HEK293T (cell line): Measurements from ENCODE around the gene NUDC.

ENCODE experiments used
- CTCF ChIA-PET: fragments of 350-600 bp; formaldehyde crosslinking; extraction: SDS; loops from one replicate; lab custom pipeline; 2021; ENCODE audit warnings: antibody characterized with exemption, inconsistent platforms; lab: Yijun Ruan, JAX
- POLR2A ChIA-PET: fragments of 350-600 bp; formaldehyde crosslinking; extraction: SDS; loops from one replicate; lab custom pipeline; 2020; ENCODE audit warnings: antibody characterized with exemption, inconsistent platforms; lab: Yijun Ruan, JAX
- DNase-seq: peaks from one replicate; pipeline ENCODE4 v3.0.0; 2012; ENCODE audit warnings: mixed read lengths; ENCODE audit errors: extremely low spot score
- ARNT ChIP-seq: fragments of 450-650 bp; IDR thresholded peaks from 2 replicates; pipeline ENCODE4 v1.6.1; 2017; ENCODE audit warnings: mild to moderate bottlenecking
- BHLHE40 ChIP-seq: fragments of 450-650 bp; IDR thresholded peaks from 2 replicates; pipeline ENCODE4 v1.6.1; 2016; ENCODE audit warnings: mild to moderate bottlenecking, moderate library complexity, borderline replicate concordance
- CTBP1 ChIP-seq: fragments of 450-650 bp; IDR thresholded peaks from 2 replicates; pipeline ENCODE4 v1.6.1; 2016; ENCODE audit warnings: borderline replicate concordance
- ELF4 ChIP-seq: fragments of 450-650 bp; IDR thresholded peaks from 2 replicates; pipeline ENCODE4 v1.6.1; 2017; ENCODE audit warnings: antibody characterized with exemption
- FOXA1 ChIP-seq: fragments of 450-650 bp; IDR thresholded peaks from 2 replicates; pipeline ENCODE4 v1.6.1; 2016; ENCODE audit warnings: mild to moderate bottlenecking
- FOXK2 ChIP-seq: fragments of 450-650 bp; IDR thresholded peaks from 2 replicates; pipeline ENCODE4 v1.6.1; 2016; ENCODE audit warnings: mild to moderate bottlenecking
- FOXM1 ChIP-seq: fragments of 450-650 bp; IDR thresholded peaks from 2 replicates; pipeline ENCODE4 v1.6.1; 2017; ENCODE audit warnings: mild to moderate bottlenecking, borderline replicate concordance
- HDGF ChIP-seq: fragments of 450-650 bp; IDR thresholded peaks from 2 replicates; pipeline ENCODE4 v1.6.1; 2017; ENCODE audit warnings: antibody characterized with exemption, borderline replicate concordance
- L3MBTL2 ChIP-seq: fragments of 450-650 bp; conservative IDR thresholded peaks from 2 replicates; pipeline ENCODE4 v1.6.1; 2016; ENCODE audit warnings: mild to moderate bottlenecking
- LEF1 ChIP-seq: fragments of 450-650 bp; IDR thresholded peaks from 2 replicates; pipeline ENCODE4 v1.6.1; 2017; ENCODE audit warnings: mild to moderate bottlenecking, borderline replicate concordance
- NFRKB ChIP-seq: fragments of 450-650 bp; IDR thresholded peaks from 2 replicates; pipeline ENCODE4 v1.6.1; 2016; ENCODE audit warnings: mild to moderate bottlenecking, moderate library complexity
- PKNOX1 ChIP-seq: fragments of 450-650 bp; IDR thresholded peaks from 2 replicates; pipeline ENCODE4 v1.6.1; 2016
- SP1 ChIP-seq: fragments of 450-650 bp; IDR thresholded peaks from 2 replicates; pipeline ENCODE4 v1.6.1; 2017
- SUZ12 ChIP-seq: fragments of 450-650 bp; IDR thresholded peaks from 2 replicates; pipeline ENCODE4 v1.6.1; 2016; ENCODE audit warnings: mild to moderate bottlenecking
- TARDBP ChIP-seq: fragments of 450-650 bp; IDR thresholded peaks from 2 replicates; pipeline ENCODE4 v1.6.1; 2016
- ZNF384 ChIP-seq: fragments of 450-650 bp; IDR thresholded peaks from 2 replicates; pipeline ENCODE4 v1.6.1; 2016

NUDC gene

GRCh38 chr1:26951821-26952497, 30.4 kb downstream of the NUDC start:
- DNase-seq: no peak
- TF ChIP-seq ZNF384: no peak
- no peak for TF ChIP-seq ELF4
- no peak for TF ChIP-seq HDGF
- no peak for TF ChIP-seq FOXA1
- no peak for TF ChIP-seq CTBP1
- no peak for TF ChIP-seq FOXK2
- TF ChIP-seq PKNOX1: no peak
- ChIA-PET POLR2A (no interaction called here), CTCF (no interaction called here)

- POLR2A ChIA-PET: no interaction called here
- CTCF ChIA-PET: interaction anchor here (0.6 kb wide), 1 partner anchor 30 kb away, joined by 3 read pairs; no protein-coding TSS in a partner anchor
- no peak for DNase-seq
- TF ChIP-seq ZNF384 (no peak), CTBP1 (no peak)
These were observed 31.8 kb downstream of the NUDC start for GRCh38 chr1:26953374-26953773.

- ChIA-PET CTCF (no interaction called here), POLR2A (no interaction called here)
- no peak for DNase-seq
- TF ChIP-seq NFRKB: no peak
- TF ChIP-seq L3MBTL2: no peak
- no peak for TF ChIP-seq FOXA1
- no peak for TF ChIP-seq SUZ12
- no peak for TF ChIP-seq FOXM1
- TF ChIP-seq ELF4: no peak
- TF ChIP-seq BHLHE40: no peak
- no peak for TF ChIP-seq CTBP1
- TF ChIP-seq TARDBP: no peak
- no peak for TF ChIP-seq PKNOX1
- no peak for TF ChIP-seq HDGF
- no peak for TF ChIP-seq ZNF384
- no peak for TF ChIP-seq SP1
- TF ChIP-seq ARNT: no peak
- TF ChIP-seq FOXK2: no peak
- TF ChIP-seq LEF1: no peak
These were observed 34.8 kb downstream of the NUDC start for GRCh38 chr1:26956321-26956720.

GRCh38 chr1:26957306-26957705, 35.8 kb downstream of the NUDC start:
- ChIA-PET CTCF (no interaction called here), POLR2A (no interaction called here)
- TF ChIP-seq CTBP1 (no peak), PKNOX1 (no peak), FOXM1 (no peak), ELF4 (no peak), TARDBP (no peak)
- DNase-seq: no peak

GRCh38 chr1:26959270-26959669, 37.7 kb downstream of the NUDC start:
- no peak for TF ChIP-seq BHLHE40
- TF ChIP-seq FOXA1: no peak
- TF ChIP-seq ZNF384: no peak
- TF ChIP-seq FOXK2: no peak
- no peak for TF ChIP-seq ARNT
- TF ChIP-seq CTBP1: no peak
- TF ChIP-seq FOXM1: no peak
- TF ChIP-seq ELF4: no peak
- CTCF ChIA-PET: no interaction called here
- POLR2A ChIA-PET: no interaction called here
- no peak for DNase-seq

- POLR2A ChIA-PET: interaction anchor here (1.1 kb wide), 1 partner anchor 14 kb away, joined by 3 read pairs; no protein-coding TSS in a partner anchor
- DNase-seq: no peak
- TF ChIP-seq FOXK2 (no peak), LEF1 (no peak), FOXM1 (no peak), SUZ12 (no peak), ARNT (no peak), TARDBP (no peak), CTBP1 (no peak), NFRKB (no peak), SP1 (no peak), FOXA1 (no peak), HDGF (no peak), BHLHE40 (no peak), PKNOX1 (no peak), L3MBTL2 (no peak), ZNF384 (no peak), ELF4 (no peak)
- CTCF ChIA-PET: interaction anchor here (0.6 kb wide), 1 partner anchor 251 kb away, joined by 3 read pairs; no protein-coding TSS in a partner anchor
These were observed 38.4 kb downstream of the NUDC start, which contains the start of gene KDF1 for GRCh38 chr1:26959722-26960624. Gene KDF1, minus strand, starts transcription at chr1:26960468. Its CDS starts 8,088 bp downstream, at chr1:26952380.
